OCI-LY7 (cell line): Measurements from ENCODE around the gene ABLIM1.

Source experiments
- CTCF ChIP-seq: fragments of 200-600 bp; sonication (generic); conservative IDR thresholded peaks from 2 replicates; pipeline ENCODE4 v1.5.1; 2014; ENCODE audit warnings: mild to moderate bottlenecking, antibody characterized with exemption, low read length, moderate library complexity, mixed read lengths
- EZH2phosphoT487 ChIP-seq: fragments of 200-600 bp; sonication (generic); IDR thresholded peaks from 2 replicates; pipeline ENCODE4 v1.6.1; 2018; ENCODE audit warnings: low read depth, borderline replicate concordance, mild to moderate bottlenecking, mixed run types, antibody characterized with exemption, low read length, moderate library complexity, mixed read lengths

- no peak for TF ChIP-seq CTCF
- TF ChIP-seq EZH2phosphoT487: no peak
These were observed 159.0 kb downstream of the ABLIM1 start for GRCh38 chr10:114499116-114499515.
